Effector memory CD4-positive, alpha-beta T cell (primary cell): ENCODE results near the gene E4F1.
"Not testable (repeated sequence)": the region's sequence is repeated elsewhere in the genome, so short reads cannot be mapped to it uniquely, and the experiment has no call there.

ENCODE experiments used
- DNase-seq, 3 donors: peaks; one replicate each; pipeline ENCODE4 v3.0.0-alpha.2; 2020
- H3K27ac ChIP-seq: 2 replicates; pipeline ENCODE4 v1.7.0; 2013; ENCODE audit warnings: mild to moderate bottlenecking, low read length, moderate library complexity; ENCODE audit not compliant: insufficient read depth, poor library complexity, severe bottlenecking
- H3K27me3 ChIP-seq: replicated peaks from 2 replicates; pipeline ENCODE4 v1.7.0; 2013; ENCODE audit warnings: mild to moderate bottlenecking, low read length; ENCODE audit not compliant: insufficient read depth, control insufficient read depth, poor library complexity, severe bottlenecking
- H3K36me3 ChIP-seq: 2 replicates; pipeline ENCODE4 v1.7.0; 2013; ENCODE audit warnings: mild to moderate bottlenecking, low read length, moderate library complexity; ENCODE audit not compliant: control insufficient read depth, insufficient read depth
- H3K4me1 ChIP-seq: 2 replicates; pipeline ENCODE4 v1.7.0; 2013; ENCODE audit warnings: low read length, mild to moderate bottlenecking; ENCODE audit not compliant: control insufficient read depth, insufficient read depth, poor library complexity, severe bottlenecking
- H3K4me3 ChIP-seq: 2 replicates; pipeline ENCODE4 v1.7.0; 2013; ENCODE audit warnings: low read length, low read depth, mild to moderate bottlenecking; ENCODE audit not compliant: insufficient read depth, poor library complexity, severe bottlenecking
- H3K9me3 ChIP-seq: 2 replicates; pipeline ENCODE4 v1.7.0; 2013; ENCODE audit warnings: mild to moderate bottlenecking, low read length, moderate library complexity; ENCODE audit not compliant: control insufficient read depth

Gene E4F1

GRCh38 chr16:2196981-2197511 is 26.3 kb upstream of the E4F1 start:
- Histone ChIP-seq H3K27me3 (peaks cover 32% of the 10 kb centered on the region), H3K27ac (no peak overlapping the region), H3K36me3 (no peaks in the 10 kb centered on the region), H3K9me3 (no peaks in the 10 kb centered on the region), H3K4me1 (peaks cover 15% of the 10 kb centered on the region), H3K4me3 (no peak overlapping the region)
- DNase-seq = no peak

- no peak for DNase-seq
- no peak overlapping the region for H3K27ac ChIP-seq
- H3K4me1 ChIP-seq = peaks cover 15% of the 10 kb centered on the region
- H3K27me3 ChIP-seq = peaks cover 32% of the 10 kb centered on the region
- no peak overlapping the region for H3K4me3 ChIP-seq
- H3K9me3 ChIP-seq = no peaks in the 10 kb centered on the region
- H3K36me3 ChIP-seq = no peaks in the 10 kb centered on the region
Measured at GRCh38 chr16:2197765-2198164, 25.6 kb upstream of the E4F1 start.

GRCh38 chr16:2198283-2198682 is 25.1 kb upstream of the E4F1 start:
- Histone ChIP-seq H3K36me3 (no peaks in the 10 kb centered on the region), H3K4me1 (peaks cover 15% of the 10 kb centered on the region), H3K27me3 (peaks cover 32% of the 10 kb centered on the region), H3K9me3 (no peaks in the 10 kb centered on the region), H3K27ac (no peak overlapping the region), H3K4me3 (no peak overlapping the region)
- no peak for DNase-seq

- H3K27ac ChIP-seq = no peak overlapping the region
- no peak overlapping the region for H3K4me3 ChIP-seq
- no peak for DNase-seq
- H3K9me3 ChIP-seq = no peaks in the 10 kb centered on the region
- H3K36me3 ChIP-seq = no peaks in the 10 kb centered on the region
- peaks cover 32% of the 10 kb centered on the region for H3K27me3 ChIP-seq
- H3K4me1 ChIP-seq = peaks cover 15% of the 10 kb centered on the region
Measured at GRCh38 chr16:2199095-2199494, 24.3 kb upstream of the E4F1 start.

DNA sequence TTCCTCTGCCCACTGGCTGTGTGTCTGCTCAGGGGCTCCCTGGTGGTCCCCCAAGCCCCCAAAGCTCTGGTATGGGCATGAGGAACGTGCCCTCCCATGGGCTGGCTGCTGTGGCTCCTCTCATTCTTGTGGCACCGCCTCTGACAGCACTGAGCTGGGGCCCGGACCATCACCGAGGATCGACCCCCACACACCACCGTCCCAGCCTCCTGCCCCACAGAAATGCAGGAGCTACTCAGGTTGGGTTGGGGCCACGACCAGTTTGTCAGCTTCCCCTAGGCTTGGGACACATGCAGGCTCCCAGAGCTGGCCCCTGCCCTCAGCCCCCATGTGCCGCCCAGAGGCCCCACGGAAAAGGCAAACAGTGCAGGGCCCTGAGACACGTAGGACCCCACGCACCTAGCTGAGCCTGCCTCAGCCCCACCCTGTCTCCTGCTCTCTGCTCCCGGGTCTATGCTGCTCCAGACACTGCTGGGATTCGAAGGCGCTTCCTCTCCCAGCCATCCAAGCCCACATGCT is 23.7 kb upstream of the E4F1 start:
- H3K4me1 ChIP-seq = peaks cover 17% of the 10 kb centered on the region
- no peaks in the 10 kb centered on the region for H3K9me3 ChIP-seq
- H3K36me3 ChIP-seq = no peaks in the 10 kb centered on the region
- peaks cover 30% of the 10 kb centered on the region for H3K27me3 ChIP-seq
- no peak for DNase-seq
- H3K4me3 ChIP-seq = no peak overlapping the region
- H3K27ac ChIP-seq = no peak overlapping the region

DNA sequence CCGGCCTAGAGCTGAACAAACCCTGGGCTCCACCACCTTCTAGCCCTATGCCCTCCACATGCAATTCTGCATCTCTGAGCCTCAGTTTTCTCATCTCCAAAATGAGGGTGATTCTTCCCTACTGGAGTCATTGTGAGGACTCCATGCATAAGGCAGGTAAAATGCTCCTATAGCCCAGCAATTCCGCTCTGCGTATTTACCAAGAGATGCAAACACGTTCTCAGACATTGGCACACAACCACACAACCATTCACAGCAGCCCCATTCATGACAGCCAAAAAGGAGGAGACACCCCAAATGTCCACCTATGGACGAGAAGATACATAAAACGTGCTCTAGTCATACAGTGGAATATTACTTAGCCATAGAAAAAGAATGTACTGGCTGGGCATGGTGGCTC is 23.1 kb upstream of the E4F1 start:
- Histone ChIP-seq H3K4me1 (peaks cover 16% of the 10 kb centered on the region), H3K36me3 (no peaks in the 10 kb centered on the region), H3K4me3 (no peak overlapping the region), H3K27me3 (peaks cover 23% of the 10 kb centered on the region), H3K27ac (no peak overlapping the region), H3K9me3 (no peaks in the 10 kb centered on the region)
- DNase-seq = no peak

GRCh38 chr16:2203119-2203688 is 20.2 kb upstream of the E4F1 start:
- H3K9me3 ChIP-seq, DNase-seq: not testable (repeated sequence)

DNA sequence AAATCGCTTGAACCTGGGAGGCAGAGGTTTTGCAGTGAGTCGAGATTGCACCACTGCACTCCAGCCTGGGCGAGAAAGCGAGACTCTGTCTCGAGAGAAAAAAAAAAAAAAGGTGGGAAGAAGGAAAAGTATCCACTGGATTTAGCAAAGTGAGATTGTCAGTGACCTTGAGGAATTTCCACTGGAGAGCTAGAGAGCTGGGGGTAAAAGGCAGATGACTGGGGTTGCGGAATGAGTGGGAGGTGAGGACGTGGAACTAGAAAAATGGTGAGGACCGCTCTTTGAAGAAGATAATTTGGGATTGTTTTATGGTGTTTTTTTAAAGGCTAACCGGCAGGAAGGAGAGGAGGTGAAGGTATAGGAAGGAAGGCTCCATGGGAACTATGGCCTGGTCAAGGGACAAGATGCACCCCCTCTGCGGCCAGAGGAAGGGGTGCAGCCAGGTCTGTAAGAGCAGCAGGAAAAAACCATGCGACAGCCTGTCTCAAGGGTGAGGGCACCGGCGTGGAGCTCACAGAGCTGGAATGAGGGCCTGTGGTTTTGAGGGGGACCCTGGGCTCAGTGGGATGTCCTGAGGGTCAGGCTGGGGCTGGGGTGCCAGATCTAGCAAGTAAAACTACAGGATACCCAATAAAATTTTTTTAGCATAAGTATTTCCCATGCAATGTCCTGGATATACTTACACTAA is 18.8 kb upstream of the E4F1 start:
- Histone ChIP-seq H3K4me3 (peak overlapping the region; percentile 96), H3K9me3 (no peaks in the 10 kb centered on the region), H3K27ac (peak overlapping the region; percentile 97), H3K27me3 (no peaks in the 10 kb centered on the region), H3K36me3 (peaks cover 21% of the 10 kb centered on the region), H3K4me1 (peaks cover 20% of the 10 kb centered on the region)
- no peak for DNase-seq

More at GRCh38 chr16:2203119-2203688, 20.2 kb upstream of the E4F1 start:
- H3K4me1 ChIP-seq = peaks cover 20% of the 10 kb centered on the region
- not testable (repeated sequence) for H3K27ac ChIP-seq, H3K27me3 ChIP-seq, H3K4me3 ChIP-seq
- H3K36me3 ChIP-seq = peaks cover 12% of the 10 kb centered on the region

DNA sequence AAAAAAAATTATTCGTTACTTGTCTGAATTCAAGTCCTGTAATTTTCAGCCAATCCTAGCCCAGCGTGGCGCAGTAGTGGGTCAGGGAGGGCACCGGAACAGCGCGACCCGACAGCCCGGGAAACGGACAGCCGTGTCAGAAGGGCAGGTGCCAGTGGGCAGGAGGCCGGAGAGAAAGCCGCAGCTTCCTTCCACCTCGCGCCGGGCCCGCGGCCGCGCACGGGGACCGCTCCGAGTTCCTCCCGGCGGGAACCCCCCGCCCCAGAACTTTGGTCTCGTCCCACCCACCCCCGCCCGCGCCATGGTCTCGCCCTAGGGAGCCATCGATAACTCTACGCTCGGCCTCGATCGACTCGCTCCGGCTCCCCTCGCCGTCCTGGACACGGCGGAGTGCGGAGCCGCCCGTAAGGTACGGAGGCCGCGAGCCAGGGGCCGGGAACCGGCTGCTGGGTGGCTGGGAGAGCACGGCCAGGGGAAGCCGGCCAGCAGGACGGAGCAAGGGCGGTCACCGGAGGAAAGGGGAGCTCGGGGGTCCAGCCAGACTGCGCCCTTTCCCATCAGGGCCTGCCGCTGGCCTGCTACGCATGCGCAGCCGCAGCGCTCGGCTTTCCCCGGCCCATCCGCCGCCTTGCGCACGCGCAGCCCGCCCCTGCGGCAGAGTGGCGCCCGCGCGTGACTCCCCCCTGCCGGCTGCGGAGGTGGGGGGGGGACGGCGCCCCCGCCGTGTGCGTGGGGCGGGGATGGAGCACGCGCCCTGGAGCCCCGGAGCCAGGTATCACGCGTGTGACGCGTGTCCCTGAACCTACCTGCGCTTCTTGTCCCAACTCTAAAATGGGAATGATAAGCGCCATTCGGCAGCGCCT is 18.1 kb upstream of the E4F1 start, which contains the start of gene MLST8:
Gene MLST8, plus strand, starts transcription at position 351 of the 863 bp plus-strand sequence. CDS start 632 bp downstream, outside the sequence.
- H3K4me3 ChIP-seq = peak within 1 kb of the TSS; percentile 96
- DNase-seq = peak; percentile 88 to 89 (median 89)
- H3K9me3 ChIP-seq = no peaks in the 10 kb centered on the region
- peak within 1 kb of the TSS; percentile 97 for H3K27ac ChIP-seq
- H3K4me1 ChIP-seq = peaks cover 20% of the 10 kb centered on the region
- H3K36me3 ChIP-seq = peaks cover 21% of the 10 kb centered on the region
- no peaks in the 10 kb centered on the region for H3K27me3 ChIP-seq
